ENCODE measurements around the gene ZNF615.
"Not testable (repeated sequence)": the region's sequence is repeated elsewhere in the genome, so short reads cannot be mapped to it uniquely, and the experiment has no call there.

ZNF615 gene

GRCh38 chr19:51980926-51981325 is 27.1 kb downstream of the ZNF615 start:
- DNase-seq (ENCODE audit: low spot score); FAIRE-seq: not testable (repeated sequence)

GRCh38 chr19:51980116-51980736 is 27.8 kb downstream of the ZNF615 start:
- DNase-seq (ENCODE audit: low spot score) (no peak), FAIRE-seq (no peak)

- DNase-seq (ENCODE audit: low spot score) (peak; percentile 38), FAIRE-seq (no peak)
Measured at GRCh38 chr19:51978882-51979281, 29.1 kb downstream of the ZNF615 start.

- FAIRE-seq, result no peak
Measured at GRCh38 chr19:51977346-51977745, 30.7 kb downstream of the ZNF615 start.

GRCh38 chr19:51976852-51977251 is 31.2 kb downstream of the ZNF615 start:
- FAIRE-seq (no peak), DNase-seq (ENCODE audit: low spot score) (no peak)

More at GRCh38 chr19:51977346-51977745, 30.7 kb downstream of the ZNF615 start:
- DNase-seq (ENCODE audit: low spot score), result no peak

- DNase-seq (ENCODE audit: low spot score); FAIRE-seq: not testable (repeated sequence)
Measured at GRCh38 chr19:51975787-51976186, 32.2 kb downstream of the ZNF615 start.

- FAIRE-seq (no peak), DNase-seq (ENCODE audit: low spot score) (no peak)
Measured at GRCh38 chr19:51971624-51972023, 36.4 kb downstream of the ZNF615 start.

- FAIRE-seq, result no peak
- DNase-seq (ENCODE audit: low spot score), result no peak
Measured at GRCh38 chr19:51970718-51971117, 37.3 kb downstream of the ZNF615 start.

- no peak for FAIRE-seq
Measured at GRCh38 chr19:51965583-51965982, 42.4 kb downstream of the ZNF615 start.

GRCh38 chr19:51960621-51961233 is 47.3 kb downstream of the ZNF615 start:
- DNase-seq (ENCODE audit: low spot score); FAIRE-seq: not testable (repeated sequence)

More at GRCh38 chr19:51965583-51965982, 42.4 kb downstream of the ZNF615 start:
- no peak for DNase-seq (ENCODE audit: low spot score)

- DNase-seq (ENCODE audit: low spot score) (no peak), FAIRE-seq (no peak)
Measured at GRCh38 chr19:51959791-51960190, 48.2 kb downstream of the ZNF615 start.

- FAIRE-seq; DNase-seq (ENCODE audit: low spot score): not testable (repeated sequence)
Measured at GRCh38 chr19:51957846-51958245, 50.2 kb downstream of the ZNF615 start.

- FAIRE-seq, result no peak
- no peak for DNase-seq (ENCODE audit: low spot score)
Measured at GRCh38 chr19:51948975-51949374, 59.0 kb downstream of the ZNF615 start.

- FAIRE-seq, result no peak
- DNase-seq (ENCODE audit: low spot score), result no peak
Measured at GRCh38 chr19:51946602-51947001, 61.4 kb downstream of the ZNF615 start.

- FAIRE-seq, result no peak
- no peak for DNase-seq (ENCODE audit: low spot score)
Measured at GRCh38 chr19:51944798-51945552, 63.0 kb downstream of the ZNF615 start.
